IPS-NIHi7 (cell line): ENCODE data around the gene P2RX4.
"Not testable (repeated sequence)": the region's sequence is repeated elsewhere in the genome, so short reads cannot be mapped to it uniquely, and the experiment has no call there.

Experiments
- DNase-seq: peaks from one replicate; pipeline ENCODE4 v3.0.0; 2012; ENCODE audit warnings: mixed read lengths; ENCODE audit errors: extremely low spot score

The P2RX4 gene

DNA sequence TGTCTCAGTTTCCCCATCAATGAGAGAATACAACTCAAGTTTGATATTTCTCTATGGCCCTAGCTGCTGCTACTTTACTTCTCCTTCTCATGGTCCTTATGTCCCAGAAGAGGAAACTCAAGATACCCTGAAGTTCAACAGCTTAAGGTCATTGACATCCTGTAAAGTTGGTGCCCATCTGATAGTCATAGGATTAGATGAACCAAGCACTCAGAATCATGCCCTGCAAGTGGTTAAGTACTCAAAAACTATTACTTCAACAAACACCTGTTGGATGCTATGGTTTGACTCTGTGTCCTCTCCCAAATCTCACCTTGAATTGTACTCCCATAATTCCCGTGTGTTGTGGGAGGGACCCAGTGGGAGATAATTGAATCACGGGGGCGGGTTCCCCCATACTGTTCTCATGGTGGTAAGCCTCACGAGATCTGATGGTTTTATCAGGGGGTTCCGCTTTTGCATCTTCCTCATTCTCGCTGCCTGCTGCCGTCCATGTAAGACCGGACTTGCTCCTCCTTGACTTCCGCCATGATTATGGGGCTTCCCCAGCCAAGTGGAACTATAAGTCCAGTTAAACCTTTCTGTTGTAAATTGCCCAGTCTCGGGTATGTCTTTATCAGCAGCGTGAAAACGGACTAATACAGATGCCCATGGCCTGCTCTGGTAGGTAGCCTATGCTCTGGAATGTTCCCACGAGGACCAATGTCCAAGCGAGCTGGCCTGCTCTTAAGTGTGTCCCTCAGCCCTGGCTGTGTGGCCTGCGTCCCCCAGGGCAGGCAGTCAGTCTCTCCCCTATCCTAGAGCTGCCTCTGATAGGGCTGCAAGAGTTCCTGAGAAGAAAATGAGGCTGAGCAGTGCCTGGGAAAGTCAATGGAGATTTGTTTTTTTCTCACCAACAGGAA, 68.5 kb downstream of the P2RX4 start:
- DNase-seq, result no peak

DNA sequence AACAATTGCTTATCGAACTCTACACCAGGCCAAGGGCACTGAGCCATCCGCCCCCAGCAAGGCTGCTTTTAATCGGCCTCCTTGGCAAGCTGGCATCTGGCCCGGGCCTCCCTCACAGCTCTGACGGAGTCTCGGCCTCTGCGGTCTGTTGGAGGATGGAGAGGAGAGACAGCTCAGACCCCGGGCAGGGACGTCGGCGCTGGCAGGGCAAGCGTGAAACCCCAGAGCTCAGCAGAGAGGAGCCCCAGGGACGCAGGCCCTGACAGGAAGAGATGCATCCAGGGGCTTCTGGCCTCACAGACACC, 69.1 kb downstream of the P2RX4 start:
- DNase-seq, result no peak

DNA sequence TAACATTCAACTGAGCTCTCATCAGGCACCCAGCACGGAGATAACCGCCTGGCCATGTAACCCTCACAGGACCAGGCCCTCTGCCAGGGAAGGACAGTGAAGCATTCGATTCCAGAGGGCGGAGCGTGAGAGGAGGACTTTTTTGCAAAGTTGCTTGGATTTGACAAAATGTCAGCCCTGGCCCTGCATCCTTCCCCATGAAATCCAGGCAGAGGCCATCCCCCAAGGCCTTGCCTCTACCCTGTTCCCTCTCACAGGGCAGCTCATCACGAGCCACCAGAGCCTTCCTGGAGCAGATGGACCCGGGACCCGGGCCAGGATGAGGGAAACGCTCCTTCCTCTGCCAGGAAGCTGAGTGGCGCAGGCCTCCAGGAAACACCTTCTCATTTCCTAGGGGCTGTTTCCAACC, 69.6 kb downstream of the P2RX4 start:
- no peak for DNase-seq

- not testable (repeated sequence) for DNase-seq
These were observed 70.6 kb downstream of the P2RX4 start for GRCh38 chr12:121280531-121280930.

- not testable (repeated sequence) for DNase-seq
These were observed 71.2 kb downstream of the P2RX4 start for GRCh38 chr12:121281116-121281515.

DNA sequence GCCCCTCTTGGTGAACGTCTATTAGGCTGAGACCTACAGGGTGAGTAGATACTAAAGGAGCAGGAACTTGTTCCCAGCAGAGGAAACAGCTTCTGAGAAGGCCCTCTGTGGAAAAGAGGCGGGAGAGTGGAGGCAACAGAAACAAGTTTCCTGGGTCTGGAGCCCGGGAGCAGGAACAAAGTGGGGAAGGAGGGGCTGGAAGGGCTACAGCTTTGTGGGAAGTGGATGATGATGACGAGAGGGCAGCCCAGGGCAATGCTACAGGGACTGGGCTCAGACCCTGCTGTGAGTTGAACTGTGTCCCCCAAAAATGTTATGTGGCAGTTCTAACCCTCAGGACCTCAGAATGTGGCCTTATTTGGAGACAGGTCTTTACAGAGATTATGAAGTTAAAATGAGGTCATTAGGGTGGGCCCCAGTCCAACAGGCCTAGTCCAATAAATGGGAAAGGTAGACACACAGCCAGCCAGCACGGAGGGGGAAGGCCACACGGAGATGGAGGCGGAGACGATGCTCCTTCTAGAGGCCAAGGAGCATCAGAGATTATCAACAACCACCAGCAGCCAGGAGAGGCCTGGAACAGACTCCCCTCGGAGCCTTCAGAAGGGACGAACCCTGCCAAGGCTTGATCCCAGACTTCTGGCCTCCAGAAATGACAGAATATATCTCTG, 72.3 kb downstream of the P2RX4 start:
- no peak for DNase-seq

DNA sequence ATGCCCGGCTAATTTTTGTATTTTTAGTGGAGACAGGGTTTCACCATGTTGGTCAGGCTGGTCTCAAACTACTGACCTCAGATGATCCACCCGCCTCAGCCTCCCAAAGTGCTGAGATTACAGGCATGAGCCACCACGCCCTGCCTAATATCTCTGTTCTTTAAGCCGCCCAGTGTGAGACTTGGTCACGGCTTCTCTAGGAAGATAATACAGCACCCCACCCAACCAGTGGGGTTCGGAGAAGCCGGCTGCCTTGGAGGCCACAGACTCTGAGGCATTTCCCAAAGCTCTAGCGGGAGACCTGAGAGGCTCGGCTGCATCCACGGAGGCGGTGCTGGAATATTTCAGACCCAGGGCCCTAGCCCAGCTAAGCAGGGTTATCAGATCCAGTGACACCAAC, 73.0 kb downstream of the P2RX4 start:
- not testable (repeated sequence) for DNase-seq

- DNase-seq, result no peak
These were observed 73.5 kb downstream of the P2RX4 start for GRCh38 chr12:121283388-121283787.
